ENCODE measurements around the gene PDGFA. TPM values are rescaled to one million over a fixed set of nuclear protein-coding genes. Genes with fewer than 3 reads are reported as not detected.

The PDGFA gene
- total RNA-seq, 4 donors from 2014 or later = 16.2 to 41.6 (median 22.0) TPM

GRCh38 chr7:532379-533143, 12.9 kb upstream of the PDGFA start:
- TF ChIP-seq POLR2AphosphoS5 (IDR thresholded peaks at IDR 0.05) (no peak), CTCF (IDR thresholded peaks at IDR 0.05) (no peak), POLR2A (IDR thresholded peaks at IDR 0.05) (no peak), EP300 (IDR thresholded peaks at IDR 0.05) (no peak)
- Histone ChIP-seq H3K27ac (no peak overlapping the region), H3K4me1 (peaks cover under 1% of the 10 kb centered on the region), H3K4me3 (no peak overlapping the region), H3K27me3 (peaks cover 16% of the 10 kb centered on the region), H3K36me3 (no peaks in the 10 kb centered on the region), H3K9me3 (no peaks in the 10 kb centered on the region)
- 86% methylated on average over 8 of the region's 15 CpGs for WGBS
- no peak for DNase-seq (ENCODE audit: low spot score in 2 of 2)

- Histone ChIP-seq H3K27ac (no peak overlapping the region), H3K27me3 (peaks cover 16% of the 10 kb centered on the region), H3K9me3 (no peaks in the 10 kb centered on the region), H3K4me3 (no peak overlapping the region), H3K36me3 (no peaks in the 10 kb centered on the region), H3K4me1 (no peaks in the 10 kb centered on the region)
- 70% methylated on average over 10 of the region's 10 CpGs for WGBS
- no peak for DNase-seq (ENCODE audit: low spot score in 2 of 2)
- TF ChIP-seq CTCF (IDR thresholded peaks at IDR 0.05) (no peak), EP300 (IDR thresholded peaks at IDR 0.05) (no peak), POLR2A (IDR thresholded peaks at IDR 0.05) (no peak), POLR2AphosphoS5 (IDR thresholded peaks at IDR 0.05) (no peak)
These were observed 12.1 kb upstream of the PDGFA start for GRCh38 chr7:531777-532176.

- H3K4me3 ChIP-seq = no peak overlapping the region
- no peak for DNase-seq (ENCODE audit: low spot score in 2 of 2)
- WGBS = 94% methylated on average over 2 of the region's 2 CpGs
- no peak for TF ChIP-seq EP300 (IDR thresholded peaks at IDR 0.05)
- no peak for TF ChIP-seq POLR2AphosphoS5 (IDR thresholded peaks at IDR 0.05)
- no peaks in the 10 kb centered on the region for H3K4me1 ChIP-seq
- no peak overlapping the region for H3K27ac ChIP-seq
- peaks cover 21% of the 10 kb centered on the region for H3K27me3 ChIP-seq
- no peaks in the 10 kb centered on the region for H3K9me3 ChIP-seq
- no peaks in the 10 kb centered on the region for H3K36me3 ChIP-seq
These were observed 8.8 kb upstream of the PDGFA start for GRCh38 chr7:528451-528850.

- 87% methylated on average over 4 of the region's 4 CpGs for WGBS
- H3K27me3 ChIP-seq = peaks cover 29% of the 10 kb centered on the region
These were observed 8.1 kb upstream of the PDGFA start for GRCh38 chr7:527723-528122.

GRCh38 chr7:526460-527034, 6.9 kb upstream of the PDGFA start:
- no peak overlapping the region for H3K27ac ChIP-seq
- H3K27me3 ChIP-seq = peaks cover 38% of the 10 kb centered on the region
- H3K4me1 ChIP-seq = peaks cover 13% of the 10 kb centered on the region
- TF ChIP-seq POLR2A (IDR thresholded peaks at IDR 0.05) (no peak), CTCF (IDR thresholded peaks at IDR 0.05) (no peak), POLR2AphosphoS5 (IDR thresholded peaks at IDR 0.05) (no peak), EP300 (IDR thresholded peaks at IDR 0.05) (no peak)
- DNase-seq (ENCODE audit: low spot score in 2 of 2) = no peak
- H3K9me3 ChIP-seq = no peaks in the 10 kb centered on the region
- WGBS = 76% methylated on average over 14 of the region's 22 CpGs
- no peak overlapping the region for H3K4me3 ChIP-seq
- H3K36me3 ChIP-seq = no peaks in the 10 kb centered on the region

More at GRCh38 chr7:527723-528122, 8.1 kb upstream of the PDGFA start:
- no peak for DNase-seq (ENCODE audit: low spot score in 2 of 2)
- no peaks in the 10 kb centered on the region for H3K9me3 ChIP-seq
- TF ChIP-seq POLR2A (IDR thresholded peaks at IDR 0.05) (no peak), CTCF (IDR thresholded peaks at IDR 0.05) (no peak), EP300 (IDR thresholded peaks at IDR 0.05) (no peak), POLR2AphosphoS5 (IDR thresholded peaks at IDR 0.05) (no peak)
- peaks cover 1% of the 10 kb centered on the region for H3K4me1 ChIP-seq
- H3K36me3 ChIP-seq = no peaks in the 10 kb centered on the region
- H3K27ac ChIP-seq = no peak overlapping the region
- no peak overlapping the region for H3K4me3 ChIP-seq
